Fibroblast of lung (primary cell): Measurements from ENCODE around the gene BPGM. TPM values are rescaled to one million over a fixed set of nuclear protein-coding genes. Genes with fewer than 3 reads are reported as not detected.

ENCODE experiments used
- DNase-seq, 2 donors: peaks; one replicate each; pipeline versions ENCODE4 v3.0.0 to v3.0.0-alpha.2; 2010; ENCODE audit warnings: low read depth in 2 of 2
- H2AFZ ChIP-seq: 2 replicates; pipeline ENCODE4 v1.5.1; 2012; ENCODE audit warnings: low read length, control low read depth, inconsistent platforms
- H3K27ac ChIP-seq: 2 replicates; pipeline ENCODE4 v1.5.1; 2011; ENCODE audit warnings: low read length, control low read depth; ENCODE audit not compliant: insufficient read depth
- H3K27me3 ChIP-seq: 2 replicates; pipeline ENCODE4 v1.5.1; 2011; ENCODE audit warnings: mild to moderate bottlenecking, low read length; ENCODE audit not compliant: control insufficient read depth, insufficient read depth
- H3K36me3 ChIP-seq: 2 replicates; pipeline ENCODE4 v1.5.1; 2011; ENCODE audit warnings: low read length; ENCODE audit not compliant: control insufficient read depth, insufficient read depth
- H3K4me1 ChIP-seq: 2 replicates; pipeline ENCODE4 v1.5.1; 2011; ENCODE audit warnings: low read length; ENCODE audit not compliant: control insufficient read depth, insufficient read depth; ENCODE audit errors: extremely low read depth
- H3K4me2 ChIP-seq: 2 replicates; pipeline ENCODE4 v1.5.1; 2011; ENCODE audit warnings: low read length, control low read depth; ENCODE audit not compliant: insufficient read depth; ENCODE audit errors: extremely low read depth
- H3K4me3 ChIP-seq, 4 experiments: fragments of 200-600 bp in 1 of 4; sonication (generic) in 1 of 4; replicated peaks in 1 of 4; 2 replicates each; pipeline ENCODE4 v1.5.1; 2011 to 2016; ENCODE audit warnings: low read length in 4 of 4, low read depth in 3 of 4, mild to moderate bottlenecking in 3 of 4, control low read depth in 2 of 4, inconsistent platforms in 1 of 4, mixed read lengths in 1 of 4; ENCODE audit not compliant: insufficient read depth in 1 of 4; ENCODE audit errors: control extremely low read depth in 1 of 4
- H3K79me2 ChIP-seq: 2 replicates; pipeline ENCODE4 v1.5.1; 2012; ENCODE audit warnings: mild to moderate bottlenecking, low read length, inconsistent platforms; ENCODE audit not compliant: control insufficient read depth, insufficient read depth
- H3K9ac ChIP-seq: 2 replicates; pipeline ENCODE4 v1.5.1; 2011; ENCODE audit warnings: mild to moderate bottlenecking, low read length, control low read depth; ENCODE audit not compliant: insufficient read depth
- H3K9me3 ChIP-seq: 2 replicates; pipeline ENCODE4 v1.5.1; 2012; ENCODE audit warnings: low read depth, low read length; ENCODE audit not compliant: control insufficient read depth, insufficient read depth
- H4K20me1 ChIP-seq: 2 replicates; pipeline ENCODE4 v1.5.1; 2011; ENCODE audit warnings: low read length; ENCODE audit not compliant: control insufficient read depth, insufficient read depth; ENCODE audit errors: extremely low read depth
- EZH2 ChIP-seq: IDR thresholded peaks from 2 replicates; pipeline ENCODE4 v1.5.1; 2012; ENCODE audit warnings: low read length, control low read depth, mild to moderate bottlenecking; ENCODE audit errors: missing control alignments
- polyA plus RNA-seq, 2 donors: library from polyadenylated mRNA; depleted of rRNA in 1 of 2; stranded (reverse) in 1 of 2; unstranded in 1 of 2; fragments of >200 nt; gene quantifications; 2 replicates each; pipeline ENCODE4 v1.2.1, GENCODE V29; 2011 to 2012; ENCODE audit warnings: missing spikeins in 1 of 2
- total RNA-seq: library from RNA; depleted of rRNA; stranded (reverse); fragments of >200 nt; gene quantifications from 2 replicates; pipeline ENCODE4 v1.2.1, GENCODE V29; 2014
- TF ChIP-seq, protein P1 (sequence below), 2 donors: IDR thresholded peaks in 1 of 2; conservative IDR thresholded peaks in 1 of 2; 1 replicate in 1 of 2; 2 replicates in 1 of 2; pipeline ENCODE4 v1.5.1; 2011 to 2012; ENCODE audit warnings: low read length in 2 of 2, control low read depth in 1 of 2, inconsistent platforms in 1 of 2, low read depth in 1 of 2, mild to moderate bottlenecking in 1 of 2

BPGM gene
- total and polyA plus RNA-seq, 2 donors (not counting 1 experiment from before 2014, with no cell fraction given) = 25.8 to 29.7 TPM

DNA sequence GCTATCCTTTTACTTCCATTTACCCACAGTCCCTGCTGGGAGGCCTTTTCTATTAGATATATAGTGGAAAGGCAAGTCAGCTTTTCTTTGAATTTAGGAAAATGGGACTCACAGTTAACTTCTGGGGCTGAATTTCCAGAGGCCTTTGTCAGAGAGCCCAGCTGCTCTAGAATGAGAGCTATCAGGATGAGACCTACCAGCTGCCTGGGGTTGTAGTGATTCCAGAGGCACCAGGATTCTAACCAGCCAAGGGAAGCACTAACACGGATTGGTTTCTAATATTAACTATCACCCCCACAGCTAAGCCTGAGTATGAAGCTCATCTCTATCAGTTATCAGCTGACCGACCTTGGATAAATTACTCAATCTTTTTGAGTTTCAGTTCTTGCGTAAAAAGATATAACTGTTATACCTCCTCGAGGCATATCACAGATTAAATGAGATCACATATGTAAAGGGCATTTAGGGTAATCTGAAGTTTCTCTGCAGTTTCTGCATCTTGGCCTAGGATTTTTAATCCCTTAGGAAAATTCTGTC lies 76.2 kb downstream of the BPGM start:
- peaks cover 15% of the 10 kb centered on the region for H3K4me1 ChIP-seq
- H3K27me3 ChIP-seq = no peaks in the 10 kb centered on the region
- no peak overlapping the region for H3K27ac ChIP-seq
- no peak overlapping the region for H3K9ac ChIP-seq
- no peaks in the 10 kb centered on the region for H4K20me1 ChIP-seq
- no peak for DNase-seq
- no peak overlapping the region for H2AFZ ChIP-seq
- H3K9me3 ChIP-seq = no peaks in the 10 kb centered on the region
- no peaks in the 10 kb centered on the region for H3K79me2 ChIP-seq
- H3K36me3 ChIP-seq = no peaks in the 10 kb centered on the region
- TF ChIP-seq, protein P1, sequence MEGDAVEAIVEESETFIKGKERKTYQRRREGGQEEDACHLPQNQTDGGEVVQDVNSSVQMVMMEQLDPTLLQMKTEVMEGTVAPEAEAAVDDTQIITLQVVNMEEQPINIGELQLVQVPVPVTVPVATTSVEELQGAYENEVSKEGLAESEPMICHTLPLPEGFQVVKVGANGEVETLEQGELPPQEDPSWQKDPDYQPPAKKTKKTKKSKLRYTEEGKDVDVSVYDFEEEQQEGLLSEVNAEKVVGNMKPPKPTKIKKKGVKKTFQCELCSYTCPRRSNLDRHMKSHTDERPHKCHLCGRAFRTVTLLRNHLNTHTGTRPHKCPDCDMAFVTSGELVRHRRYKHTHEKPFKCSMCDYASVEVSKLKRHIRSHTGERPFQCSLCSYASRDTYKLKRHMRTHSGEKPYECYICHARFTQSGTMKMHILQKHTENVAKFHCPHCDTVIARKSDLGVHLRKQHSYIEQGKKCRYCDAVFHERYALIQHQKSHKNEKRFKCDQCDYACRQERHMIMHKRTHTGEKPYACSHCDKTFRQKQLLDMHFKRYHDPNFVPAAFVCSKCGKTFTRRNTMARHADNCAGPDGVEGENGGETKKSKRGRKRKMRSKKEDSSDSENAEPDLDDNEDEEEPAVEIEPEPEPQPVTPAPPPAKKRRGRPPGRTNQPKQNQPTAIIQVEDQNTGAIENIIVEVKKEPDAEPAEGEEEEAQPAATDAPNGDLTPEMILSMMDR (conservative IDR thresholded peaks at IDR 0.05 in 1 of 2, IDR thresholded peaks at IDR 0.05 in 1 of 2; ENCODE audit: low read depth in 1 of 2, low read length in 2 of 2) = no peak
- TF ChIP-seq EZH2 = no peak
- H3K4me2 ChIP-seq = no peak overlapping the region
- no peak overlapping the region for H3K4me3 ChIP-seq

DNA sequence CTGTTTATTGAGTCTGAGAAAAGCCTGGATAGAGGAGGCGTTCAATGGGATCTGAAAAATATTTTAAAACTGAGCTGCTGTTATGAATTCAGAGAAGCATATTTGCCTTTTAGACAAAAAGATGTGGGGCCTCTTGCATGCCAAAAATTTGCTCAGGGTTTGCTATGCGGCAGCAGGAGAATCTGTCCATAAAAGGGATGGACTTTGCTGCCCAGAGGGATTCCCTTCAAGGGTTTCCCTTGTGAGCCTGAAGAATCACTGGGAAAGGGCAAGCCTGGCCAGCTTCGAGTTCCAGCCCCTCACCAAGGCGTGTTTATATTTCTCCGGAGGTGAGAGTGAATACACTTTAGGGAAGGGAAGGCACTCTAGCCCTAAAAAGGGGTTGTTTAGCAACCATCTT lies 77.2 kb downstream of the BPGM start:
- Histone ChIP-seq H4K20me1 (no peaks in the 10 kb centered on the region), H3K4me1 (peaks cover 20% of the 10 kb centered on the region), H2AFZ (no peak overlapping the region), H3K9me3 (no peaks in the 10 kb centered on the region), H3K4me3 (no peak overlapping the region), H3K27me3 (no peaks in the 10 kb centered on the region), H3K79me2 (no peaks in the 10 kb centered on the region), H3K4me2 (no peak overlapping the region), H3K27ac (peak overlapping the region; percentile 11), H3K9ac (no peak overlapping the region), H3K36me3 (no peaks in the 10 kb centered on the region)
- no peak for TF ChIP-seq EZH2
- DNase-seq = peak in 1 of 2 donors; percentile 30

DNA sequence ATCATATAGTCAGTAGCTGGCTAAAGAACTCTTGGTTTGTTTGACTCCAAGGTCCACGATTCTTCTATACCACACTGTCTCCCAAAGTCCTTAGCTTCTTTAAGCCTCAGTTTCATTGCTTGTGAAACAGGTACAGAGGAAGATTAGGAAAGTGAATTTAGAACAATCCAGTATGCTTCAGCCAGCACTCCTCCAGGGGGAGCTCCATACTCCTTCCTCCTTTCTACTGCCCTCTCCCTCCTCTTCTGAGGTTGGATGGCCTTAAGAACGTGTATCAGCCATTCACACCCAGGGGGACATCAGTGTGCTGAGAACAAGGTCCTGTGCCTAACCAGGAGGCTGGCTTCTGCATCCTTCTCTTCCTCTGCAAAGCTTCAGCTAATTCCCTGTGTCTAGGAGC lies 78.0 kb downstream of the BPGM start:
- no peaks in the 10 kb centered on the region for H3K36me3 ChIP-seq
- no peak for TF ChIP-seq EZH2
- TF ChIP-seq, protein P1 (conservative IDR thresholded peaks at IDR 0.05 in 1 of 2, IDR thresholded peaks at IDR 0.05 in 1 of 2; ENCODE audit: low read depth in 1 of 2, low read length in 2 of 2) = peak; percentile 56 to 69
- peak; percentile 40 to 48 for DNase-seq
- no peak overlapping the region for H3K9ac ChIP-seq
- H3K79me2 ChIP-seq = no peaks in the 10 kb centered on the region
- no peak overlapping the region for H2AFZ ChIP-seq
- no peak overlapping the region for H3K4me2 ChIP-seq
- no peaks in the 10 kb centered on the region for H4K20me1 ChIP-seq
- H3K4me3 ChIP-seq = no peak overlapping the region
- H3K27me3 ChIP-seq = no peaks in the 10 kb centered on the region
- H3K4me1 ChIP-seq = peaks cover 26% of the 10 kb centered on the region
- no peak overlapping the region for H3K27ac ChIP-seq
- H3K9me3 ChIP-seq = no peaks in the 10 kb centered on the region
